GM12878 (cell line): ENCODE measurements around the gene C16orf95. TPM values are rescaled to one million over a fixed set of nuclear protein-coding genes. Genes with fewer than 3 reads are reported as not detected.

Experiments
- ATAC-seq: fragments of 200-7000 bp; cut with Tn5 transposase; 3 replicates; pipeline ENCODE4 v1.9.1; 2020; ENCODE audit warnings: mild to moderate bottlenecking, moderate library complexity
- BruUV-seq: library from RNA; stranded (reverse); fragments of 400-500 nt; replicated peaks from 2 replicates; lab custom pipeline; 2021; lab: Mats Ljungman, UMichigan
- CTCF ChIA-PET: fragments of 300-600 bp; sonication (Branson Sonifier 250); formaldehyde crosslinking; extraction: SDS; loops from one replicate; lab custom pipeline; 2021; ENCODE audit warnings: inconsistent platforms; lab: Yijun Ruan, JAX
- POLR2A ChIA-PET: fragments of 350-600 bp; formaldehyde crosslinking; extraction: SDS; loops from one replicate; lab custom pipeline; 2021; ENCODE audit warnings: inconsistent platforms; lab: Charles Lee
- RAD21 ChIA-PET: fragments of 300-600 bp; sonication (Branson Sonifier 250); formaldehyde crosslinking; loops from one replicate; lab custom pipeline; 2023; ENCODE audit warnings: antibody characterized with exemption; ENCODE audit not compliant: unreplicated experiment; lab: Charles Lee
- SMC1A ChIA-PET: fragments of 300-600 bp; sonication (Branson Sonifier 250); formaldehyde crosslinking; loops from one replicate; lab custom pipeline; 2023; ENCODE audit not compliant: unreplicated experiment, uncharacterized antibody; lab: Charles Lee
- DNase-seq: peaks from one replicate; pipeline ENCODE4 v3.0.0-alpha.2; 2011; ENCODE audit warnings: low read depth, low spot score
- FAIRE-seq: peaks from 3 replicates; lab custom pipeline; 2011; peaks lifted over from hg19 to GRCh38; lab: Jason Lieb, UNC
- H2AFZ ChIP-seq: 2 replicates; pipeline ENCODE4 v1.6.0; 2011; ENCODE audit warnings: low read depth, low read length, control low read depth; ENCODE audit not compliant: control insufficient read depth
- H3K27ac ChIP-seq: 2 replicates; pipeline ENCODE4 v1.5.1; 2011; ENCODE audit warnings: control low read depth; ENCODE audit not compliant: control insufficient read depth, insufficient read depth
- H3K27me3 ChIP-seq, 2 experiments: replicated peaks in 1 of 2; 2 replicates each; pipeline versions ENCODE4 v1.6.0 to v1.6.1; 2011; ENCODE audit warnings: low read length in 1 of 2; ENCODE audit not compliant: control insufficient read depth in 2 of 2, insufficient read depth in 2 of 2
- H3K36me3 ChIP-seq, 2 experiments: 2 replicates each; pipeline ENCODE4 v1.5.1; 2011; ENCODE audit warnings: low read length in 1 of 2; ENCODE audit not compliant: control insufficient read depth in 2 of 2, insufficient read depth in 2 of 2
- H3K4me1 ChIP-seq: 2 replicates; pipeline ENCODE4 v1.6.1; 2011; ENCODE audit warnings: mild to moderate bottlenecking, low read length, moderate library complexity, mixed read lengths; ENCODE audit not compliant: control insufficient read depth, insufficient read depth
- H3K4me2 ChIP-seq: 2 replicates; pipeline ENCODE4 v1.6.0; 2011; ENCODE audit warnings: control low read depth; ENCODE audit not compliant: control insufficient read depth, insufficient read depth
- H3K4me3 ChIP-seq: fragments of 200-600 bp; sonication (generic); 2 replicates; pipeline ENCODE4 v1.5.1; 2016
- H3K79me2 ChIP-seq: 2 replicates; pipeline ENCODE4 v1.6.0; 2011; ENCODE audit warnings: low read length; ENCODE audit not compliant: control insufficient read depth, insufficient read depth
- H3K9ac ChIP-seq: 2 replicates; pipeline ENCODE4 v1.8.0; 2011; ENCODE audit warnings: low read length, control low read depth, mixed read lengths; ENCODE audit not compliant: control insufficient read depth, insufficient read depth
- H3K9me3 ChIP-seq: replicated peaks from 3 replicates; pipeline ENCODE4 v1.5.1; 2011; ENCODE audit warnings: mild to moderate bottlenecking, low read length; ENCODE audit not compliant: control insufficient read depth, insufficient read depth
- H4K20me1 ChIP-seq: 2 replicates; pipeline ENCODE4 v1.6.0; 2011; ENCODE audit not compliant: control insufficient read depth, insufficient read depth
- ASH2L ChIP-seq: fragments of 300-600, 200-600 bp; sonication (generic); IDR thresholded peaks from 2 replicates; pipeline ENCODE4 v1.6.1; 2017; ENCODE audit warnings: low read depth, mild to moderate bottlenecking, borderline replicate concordance
- BACH1 ChIP-seq: fragments of 450-650 bp; IDR thresholded peaks from 2 replicates; pipeline ENCODE4 v1.6.1; 2017; ENCODE audit warnings: mild to moderate bottlenecking, borderline replicate concordance
- CHD4 ChIP-seq: fragments of 200-600 bp; sonication (generic); IDR thresholded peaks from 2 replicates; pipeline ENCODE4 v1.6.1; 2016; ENCODE audit warnings: mild to moderate bottlenecking
- DPF2 ChIP-seq: fragments of 450-650 bp; IDR thresholded peaks from 2 replicates; pipeline ENCODE4 v1.6.1; 2017; ENCODE audit warnings: mild to moderate bottlenecking
- ETV6 ChIP-seq, 2 experiments: fragments of 450-650 bp in 1 of 2; IDR thresholded peaks in 1 of 2; conservative IDR thresholded peaks in 1 of 2; 2 replicates each; pipeline ENCODE4 v1.6.1; 2014; ENCODE audit warnings: antibody characterized with exemption in 1 of 2, borderline replicate concordance in 1 of 2, low read depth in 1 of 2, mild to moderate bottlenecking in 1 of 2, moderate library complexity in 1 of 2
- GATAD2B ChIP-seq: fragments of 450-650 bp; conservative IDR thresholded peaks from 2 replicates; pipeline ENCODE4 v1.6.1; 2017; ENCODE audit warnings: low read depth, mild to moderate bottlenecking, moderate library complexity
- MYC ChIP-seq: IDR thresholded peaks from 2 replicates; pipeline ENCODE4 v1.6.1; 2011; ENCODE audit warnings: mild to moderate bottlenecking, low read length, moderate library complexity, inconsistent platforms; ENCODE audit not compliant: insufficient read depth, insufficient replicate concordance, insufficient read length, severe bottlenecking
- NBN ChIP-seq: fragments of 450-650 bp; IDR thresholded peaks from 2 replicates; pipeline ENCODE4 v1.6.1; 2016
- POLR2AphosphoS5 ChIP-seq: IDR thresholded peaks from 2 replicates; pipeline ENCODE4 v1.6.1; 2011; ENCODE audit warnings: mild to moderate bottlenecking, low read length, inconsistent platforms
- SRF ChIP-seq, 2 experiments: IDR thresholded peaks; 2 replicates each; pipeline ENCODE4 v1.6.1; 2011; ENCODE audit warnings: low read depth in 2 of 2, low read length in 2 of 2, mild to moderate bottlenecking in 1 of 2, moderate library complexity in 1 of 2
- STAT1 ChIP-seq: fragments of 450-650 bp; conservative IDR thresholded peaks from 2 replicates; pipeline ENCODE4 v1.6.1; 2014; ENCODE audit warnings: antibody characterized with exemption, mild to moderate bottlenecking
- TAF1 ChIP-seq: IDR thresholded peaks from 2 replicates; pipeline ENCODE4 v1.6.1; 2011; ENCODE audit warnings: mild to moderate bottlenecking, low read depth, low read length, borderline replicate concordance
- ZNF24 ChIP-seq: fragments of 450-650 bp; IDR thresholded peaks from 2 replicates; pipeline ENCODE4 v1.6.1; 2017; ENCODE audit warnings: antibody characterized with exemption, mild to moderate bottlenecking
- ZNF384 ChIP-seq: IDR thresholded peaks from 2 replicates; pipeline ENCODE4 v1.6.1; 2012; ENCODE audit warnings: low read depth, mild to moderate bottlenecking, low read length, improper control_type of control experiment, borderline replicate concordance
- WGBS: methylation state at CpG from one replicate; pipeline ENCODE4 v1.1.6; 2016; ENCODE audit warnings: low lambda C conversion rate; ENCODE audit not compliant: insufficient replicate concordance, insufficient coverage; ENCODE audit errors: missing lambda C conversion rate; 5-methylcytosine and 5-hydroxymethylcytosine counted together
- in situ Hi-C: fragments of 300-500 bp; cut with MboI; formaldehyde crosslinking; loops from 9 replicates; pipeline ENCODE4 v1.14.3; 2018; ENCODE audit warnings: mixed read lengths
- intact Hi-C: fragments of 100-400 bp; cut with micrococcal nuclease; formaldehyde crosslinking; loops from one replicate; pipeline ENCODE4 v1.14.2; 2022; ENCODE audit not compliant: unreplicated experiment
- polyA plus RNA-seq, 11 experiments: library from polyadenylated mRNA; depleted of rRNA in 4 of 11; unstranded in 6 of 11; stranded (reverse) in 5 of 11; fragments of >200 nt; fragmentation: Nextera tagmentation in 4 of 11; fragmentation: Illumina TruSeq in 1 of 11; extraction: Ambion mirVana in 4 of 11; extraction: Trizol in 1 of 11; gene quantifications; 1 replicate in 1 of 11; 2 replicates in 10 of 11; pipeline versions ENCODE4 v1.2.1 to v1.2.3, GENCODE V29; 2011 to 2016; ENCODE audit warnings: inconsistent platforms in 2 of 11, missing spikeins in 2 of 11, low read depth in 1 of 11
- total RNA-seq, 4 experiments: library from RNA; depleted of rRNA in 3 of 4; stranded (reverse); fragments of >200 nt in 3 of 4; fragmentation: Illumina TruSeq in 1 of 4; extraction: Trizol in 1 of 4; gene quantifications; 2 replicates each; pipeline versions ENCODE4 v1.2.1 to v1.2.3, GENCODE V29; 2013 to 2021
- TF ChIP-seq, protein P1 (sequence below): IDR thresholded peaks from 2 replicates; pipeline ENCODE4 v1.6.1; 2012; ENCODE audit warnings: low read length, inconsistent platforms
- TF ChIP-seq, protein P2 (sequence below): fragments of 450-650 bp; IDR thresholded peaks from 2 replicates; pipeline ENCODE4 v1.6.1; 2017; ENCODE audit warnings: mild to moderate bottlenecking
- TF ChIP-seq, protein P3 (sequence below): fragments of 450-650 bp; IDR thresholded peaks from 2 replicates; pipeline ENCODE4 v1.6.1; 2018; ENCODE audit warnings: mild to moderate bottlenecking, low read depth, moderate library complexity; ENCODE audit not compliant: partially characterized antibody

The C16orf95 gene
- total and polyA plus RNA-seq, 10 of the 15 experiments (the other 5 are each of a cell fraction or from before 2014, with no cell fraction given) = 0.90 to 22.7 (median 6.0) TPM

DNA sequence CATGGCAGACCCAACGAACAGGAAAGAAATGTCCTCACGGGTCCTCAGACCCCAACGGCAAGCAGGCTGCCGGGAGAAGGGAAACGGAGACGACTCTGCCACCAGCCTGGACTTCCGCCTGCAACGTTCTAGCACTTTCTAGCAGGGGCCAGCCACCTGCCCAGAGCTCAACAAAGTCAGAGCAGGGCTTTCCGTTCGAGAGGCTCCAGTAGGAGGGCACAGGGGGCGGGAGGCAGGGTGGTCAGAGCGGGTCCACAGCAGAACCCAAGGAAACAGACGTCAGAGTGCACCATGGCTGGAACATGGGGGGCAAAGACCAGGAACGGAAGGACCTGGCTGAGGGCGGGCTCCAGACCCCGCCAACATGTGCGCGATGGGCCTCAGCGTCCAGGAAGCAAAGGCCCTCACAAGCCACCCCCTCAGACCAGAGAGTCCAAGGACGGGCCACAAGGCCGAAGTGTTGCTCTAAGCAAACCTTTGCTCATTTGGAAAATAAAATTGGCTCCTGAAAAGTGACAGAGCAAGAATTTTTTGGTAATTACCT lies 29.4 kb upstream of the C16orf95 start:
- TF ChIP-seq POLR2AphosphoS5 = no peak
- TF ChIP-seq, protein P1, sequence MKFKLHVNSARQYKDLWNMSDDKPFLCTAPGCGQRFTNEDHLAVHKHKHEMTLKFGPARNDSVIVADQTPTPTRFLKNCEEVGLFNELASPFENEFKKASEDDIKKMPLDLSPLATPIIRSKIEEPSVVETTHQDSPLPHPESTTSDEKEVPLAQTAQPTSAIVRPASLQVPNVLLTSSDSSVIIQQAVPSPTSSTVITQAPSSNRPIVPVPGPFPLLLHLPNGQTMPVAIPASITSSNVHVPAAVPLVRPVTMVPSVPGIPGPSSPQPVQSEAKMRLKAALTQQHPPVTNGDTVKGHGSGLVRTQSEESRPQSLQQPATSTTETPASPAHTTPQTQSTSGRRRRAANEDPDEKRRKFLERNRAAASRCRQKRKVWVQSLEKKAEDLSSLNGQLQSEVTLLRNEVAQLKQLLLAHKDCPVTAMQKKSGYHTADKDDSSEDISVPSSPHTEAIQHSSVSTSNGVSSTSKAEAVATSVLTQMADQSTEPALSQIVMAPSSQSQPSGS = no peak
- no peak for TF ChIP-seq STAT1
- TF ChIP-seq, protein P2, sequence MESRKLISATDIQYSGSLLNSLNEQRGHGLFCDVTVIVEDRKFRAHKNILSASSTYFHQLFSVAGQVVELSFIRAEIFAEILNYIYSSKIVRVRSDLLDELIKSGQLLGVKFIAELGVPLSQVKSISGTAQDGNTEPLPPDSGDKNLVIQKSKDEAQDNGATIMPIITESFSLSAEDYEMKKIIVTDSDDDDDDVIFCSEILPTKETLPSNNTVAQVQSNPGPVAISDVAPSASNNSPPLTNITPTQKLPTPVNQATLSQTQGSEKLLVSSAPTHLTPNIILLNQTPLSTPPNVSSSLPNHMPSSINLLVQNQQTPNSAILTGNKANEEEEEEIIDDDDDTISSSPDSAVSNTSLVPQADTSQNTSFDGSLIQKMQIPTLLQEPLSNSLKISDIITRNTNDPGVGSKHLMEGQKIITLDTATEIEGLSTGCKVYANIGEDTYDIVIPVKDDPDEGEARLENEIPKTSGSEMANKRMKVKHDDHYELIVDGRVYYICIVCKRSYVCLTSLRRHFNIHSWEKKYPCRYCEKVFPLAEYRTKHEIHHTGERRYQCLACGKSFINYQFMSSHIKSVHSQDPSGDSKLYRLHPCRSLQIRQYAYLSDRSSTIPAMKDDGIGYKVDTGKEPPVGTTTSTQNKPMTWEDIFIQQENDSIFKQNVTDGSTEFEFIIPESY = no peak
- no peak for TF ChIP-seq ETV6 (conservative IDR thresholded peaks at IDR 0.05 in 1 of 2, IDR thresholded peaks at IDR 0.05 in 1 of 2; ENCODE audit: borderline replicate concordance in 1 of 2, low read depth in 1 of 2)
- TF ChIP-seq, protein P3, sequence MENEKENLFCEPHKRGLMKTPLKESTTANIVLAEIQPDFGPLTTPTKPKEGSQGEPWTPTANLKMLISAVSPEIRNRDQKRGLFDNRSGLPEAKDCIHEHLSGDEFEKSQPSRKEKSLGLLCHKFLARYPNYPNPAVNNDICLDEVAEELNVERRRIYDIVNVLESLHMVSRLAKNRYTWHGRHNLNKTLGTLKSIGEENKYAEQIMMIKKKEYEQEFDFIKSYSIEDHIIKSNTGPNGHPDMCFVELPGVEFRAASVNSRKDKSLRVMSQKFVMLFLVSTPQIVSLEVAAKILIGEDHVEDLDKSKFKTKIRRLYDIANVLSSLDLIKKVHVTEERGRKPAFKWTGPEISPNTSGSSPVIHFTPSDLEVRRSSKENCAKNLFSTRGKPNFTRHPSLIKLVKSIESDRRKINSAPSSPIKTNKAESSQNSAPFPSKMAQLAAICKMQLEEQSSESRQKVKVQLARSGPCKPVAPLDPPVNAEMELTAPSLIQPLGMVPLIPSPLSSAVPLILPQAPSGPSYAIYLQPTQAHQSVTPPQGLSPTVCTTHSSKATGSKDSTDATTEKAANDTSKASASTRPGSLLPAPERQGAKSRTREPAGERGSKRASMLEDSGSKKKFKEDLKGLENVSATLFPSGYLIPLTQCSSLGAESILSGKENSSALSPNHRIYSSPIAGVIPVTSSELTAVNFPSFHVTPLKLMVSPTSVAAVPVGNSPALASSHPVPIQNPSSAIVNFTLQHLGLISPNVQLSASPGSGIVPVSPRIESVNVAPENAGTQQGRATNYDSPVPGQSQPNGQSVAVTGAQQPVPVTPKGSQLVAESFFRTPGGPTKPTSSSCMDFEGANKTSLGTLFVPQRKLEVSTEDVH = no peak
- TF ChIP-seq ASH2L = no peak
- no peak for TF ChIP-seq GATAD2B
- TF ChIP-seq DPF2 = no peak
- no peak for TF ChIP-seq MYC
- no peak for TF ChIP-seq SRF (IDR thresholded peaks at IDR 0.05; ENCODE audit: low read depth in 2 of 2, low read length in 2 of 2)
- TF ChIP-seq ZNF24 = no peak
- no peak for TF ChIP-seq ZNF384
- no peak for TF ChIP-seq TAF1
- TF ChIP-seq NBN = no peak
- no peak for TF ChIP-seq BACH1
- TF ChIP-seq CHD4 = no peak
- Histone ChIP-seq H3K27me3 (no peaks in the 10 kb centered on the region), H3K4me1 (no peaks in the 10 kb centered on the region), H3K9me3 (no peaks in the 10 kb centered on the region), H3K4me2 (no peak overlapping the region), H4K20me1 (no peaks in the 10 kb centered on the region), H3K9ac (no peak overlapping the region), H3K4me3 (no peak overlapping the region), H2AFZ (no peak overlapping the region), H3K79me2 (no peaks in the 10 kb centered on the region), H3K27ac (no peak overlapping the region), H3K36me3 (peaks cover 2 to 11% of the 10 kb centered on the region in 2 experiments; a peak in 3 of 4 replicates)
- FAIRE-seq (no peak), DNase-seq (no peak), ATAC-seq (no peak)
- SMC1A ChIA-PET = no interaction called here
- intact Hi-C loops (no loop called here), in situ Hi-C loops (no loop called here)
- WGBS = 98% methylated on average over 21 of the region's 21 CpGs
- RAD21 ChIA-PET = no interaction called here
- BruUV-seq = no TSS peak
- CTCF ChIA-PET = no interaction called here
- POLR2A ChIA-PET = no interaction called here
